IMR-90 (cell line): ENCODE results near the gene CDS2. TPM values are rescaled to one million over a fixed set of nuclear protein-coding genes. Genes with fewer than 3 reads are reported as not detected.

Source experiments
- ATAC-seq: fragments of 200-7000 bp; cut with Tn5 transposase; 2 replicates; pipeline ENCODE4 v1.9.1; 2020; ENCODE audit warnings: low read depth, mild to moderate bottlenecking, moderate library complexity
- BruUV-seq: library from RNA; stranded (reverse); fragments of 400-500 nt; replicated peaks from 2 replicates; lab custom pipeline; 2021; lab: Mats Ljungman, UMichigan
- CTCF ChIA-PET: fragments of 300-600 bp; formaldehyde crosslinking; extraction: SDS; loops from one replicate; lab custom pipeline; 2021; ENCODE audit warnings: antibody characterized with exemption; lab: Yijun Ruan, JAX
- POLR2A ChIA-PET: fragments of 300-600 bp; sonication (Branson Sonifier 250); formaldehyde crosslinking; loops from one replicate; lab custom pipeline; 2022; ENCODE audit warnings: antibody characterized with exemption; ENCODE audit not compliant: unreplicated experiment; lab: Charles Lee
- DNase-seq: peaks from one replicate; pipeline ENCODE4 v3.0.0; 2013
- H2AFZ ChIP-seq: replicated peaks from 2 replicates; pipeline ENCODE3; 2013; ENCODE audit warnings: low read length, mild to moderate bottlenecking; ENCODE audit not compliant: poor library complexity
- H2AK5ac ChIP-seq: 2 replicates; pipeline ENCODE4 v1.6.1; 2013; ENCODE audit warnings: low read depth, low read length, inconsistent platforms
- H2AK9ac ChIP-seq: replicated peaks from 2 replicates; pipeline ENCODE3; 2013; ENCODE audit warnings: mild to moderate bottlenecking, low read depth, low read length, moderate library complexity; ENCODE audit not compliant: poor library complexity
- H2BK120ac ChIP-seq: 2 replicates; pipeline ENCODE4 v1.6.1; 2013; ENCODE audit warnings: low read depth, low read length, inconsistent platforms
- H2BK15ac ChIP-seq: 3 replicates; pipeline ENCODE4 v1.6.1; 2013; ENCODE audit warnings: low read depth, low read length, inconsistent platforms
- H2BK20ac ChIP-seq: 2 replicates; pipeline ENCODE4 v1.6.1; 2013; ENCODE audit warnings: low read depth, mild to moderate bottlenecking, inconsistent platforms, low read length, moderate library complexity
- H2BK5ac ChIP-seq: 2 replicates; pipeline ENCODE4 v1.6.1; 2013; ENCODE audit warnings: mild to moderate bottlenecking, low read depth, low read length, inconsistent platforms; ENCODE audit not compliant: poor library complexity, severe bottlenecking
- H3K14ac ChIP-seq: replicated peaks from 2 replicates; pipeline ENCODE4 v1.6.1; 2013; ENCODE audit warnings: low read depth, low read length, inconsistent platforms
- H3K18ac ChIP-seq: 2 replicates; pipeline ENCODE4 v1.6.1; 2013; ENCODE audit warnings: low read depth, low read length, control low read depth
- H3K23ac ChIP-seq: 2 replicates; pipeline ENCODE4 v1.6.1; 2013; ENCODE audit warnings: low read depth, low read length, inconsistent platforms
- H3K27ac ChIP-seq: 2 replicates; pipeline ENCODE4 v1.5.1; 2013; ENCODE audit warnings: mild to moderate bottlenecking, control low read depth, low read length; ENCODE audit not compliant: insufficient read depth
- H3K27me3 ChIP-seq: 2 replicates; pipeline ENCODE4 v1.6.1; 2013; ENCODE audit warnings: low read length; ENCODE audit not compliant: control insufficient read depth, insufficient read depth
- H3K36me3 ChIP-seq: 2 replicates; pipeline ENCODE4 v1.6.1; 2013; ENCODE audit warnings: low read length, mixed read lengths; ENCODE audit not compliant: control insufficient read depth, insufficient read depth
- H3K4ac ChIP-seq: 2 replicates; pipeline ENCODE4 v1.6.1; 2013; ENCODE audit warnings: low read depth, low read length, inconsistent platforms
- H3K4me1 ChIP-seq: 2 replicates; pipeline ENCODE4 v1.6.1; 2013; ENCODE audit warnings: low read length, mixed read lengths; ENCODE audit not compliant: control insufficient read depth, insufficient read depth
- H3K4me2 ChIP-seq: 2 replicates; pipeline ENCODE4 v1.6.1; 2013; ENCODE audit warnings: low read depth, mild to moderate bottlenecking, control low read depth, low read length, moderate library complexity
- H3K4me3 ChIP-seq: 2 replicates; pipeline ENCODE4 v1.5.1; 2013; ENCODE audit warnings: low read depth, mild to moderate bottlenecking, control low read depth, low read length, moderate library complexity; ENCODE audit not compliant: insufficient read depth
- H3K56ac ChIP-seq: 2 replicates; pipeline ENCODE4 v1.6.1; 2013; ENCODE audit warnings: low read length, inconsistent platforms; ENCODE audit not compliant: insufficient read depth; ENCODE audit errors: extremely low read depth
- H3K79me1 ChIP-seq, 2 experiments: 2 replicates each; pipeline ENCODE4 v1.6.1; 2013; ENCODE audit warnings: low read length in 2 of 2, inconsistent platforms in 1 of 2, low read depth in 1 of 2
- H3K9ac ChIP-seq: 2 replicates; pipeline ENCODE4 v1.6.1; 2013; ENCODE audit warnings: low read depth, low read length, control low read depth
- H3K9me1 ChIP-seq: 2 replicates; pipeline ENCODE4 v1.6.1; 2013; ENCODE audit warnings: low read length, inconsistent platforms; ENCODE audit not compliant: insufficient read depth
- H3K9me3 ChIP-seq: 2 replicates; pipeline ENCODE4 v1.6.1; 2013; ENCODE audit warnings: low read length; ENCODE audit not compliant: control insufficient read depth, insufficient read depth
- H4K20me1 ChIP-seq: 2 replicates; pipeline ENCODE4 v1.6.1; 2013; ENCODE audit warnings: low read length, inconsistent platforms; ENCODE audit not compliant: insufficient read depth
- H4K5ac ChIP-seq: 2 replicates; pipeline ENCODE4 v1.6.1; 2013; ENCODE audit warnings: mild to moderate bottlenecking, low read depth, low read length, control low read depth
- H4K8ac ChIP-seq, 2 experiments: 2 replicates each; pipeline ENCODE4 v1.6.1; 2013; ENCODE audit warnings: low read depth in 2 of 2, low read length in 2 of 2, control low read depth in 1 of 2, inconsistent platforms in 1 of 2
- H4K91ac ChIP-seq: 2 replicates; pipeline ENCODE4 v1.6.1; 2013; ENCODE audit warnings: low read depth, low read length, inconsistent platforms; ENCODE audit not compliant: insufficient read depth
- BHLHE40 ChIP-seq: fragments of 150-350 bp; IDR thresholded peaks from 2 replicates; pipeline ENCODE4 v1.6.1; 2016; ENCODE audit warnings: mild to moderate bottlenecking, low read depth, low read length
- CEBPB ChIP-seq: IDR thresholded peaks from 2 replicates; pipeline ENCODE4 v1.6.1; 2012; ENCODE audit warnings: low read depth, low read length, improper control_type of control experiment
- CHD1 ChIP-seq: IDR thresholded peaks from 2 replicates; pipeline ENCODE4 v1.6.1; 2012; ENCODE audit warnings: low read depth, low read length, improper control_type of control experiment
- CTCF ChIP-seq: conservative IDR thresholded peaks from 2 replicates; pipeline ENCODE4 v1.5.1; 2012; ENCODE audit warnings: mild to moderate bottlenecking, low read depth, low read length, improper control_type of control experiment
- ELK1 ChIP-seq: fragments of 150-350 bp; IDR thresholded peaks from 2 replicates; pipeline ENCODE4 v1.6.1; 2016; ENCODE audit warnings: low read depth, mild to moderate bottlenecking, low read length, moderate library complexity, borderline replicate concordance
- FOS ChIP-seq: fragments of 150-350 bp; IDR thresholded peaks from 2 replicates; pipeline ENCODE4 v1.6.1; 2016; ENCODE audit warnings: low read depth, low read length
- MAFK ChIP-seq: IDR thresholded peaks from 2 replicates; pipeline ENCODE4 v1.6.1; 2012; ENCODE audit warnings: low read depth, low read length, improper control_type of control experiment
- MAZ ChIP-seq: IDR thresholded peaks from 2 replicates; pipeline ENCODE4 v1.6.1; 2012; ENCODE audit warnings: low read depth, mild to moderate bottlenecking, low read length, improper control_type of control experiment, moderate library complexity, borderline replicate concordance
- MXI1 ChIP-seq: IDR thresholded peaks from 2 replicates; pipeline ENCODE4 v1.6.1; 2012; ENCODE audit warnings: low read depth, mild to moderate bottlenecking, low read length, moderate library complexity, borderline replicate concordance
- NFE2L2 ChIP-seq: fragments of 150-350 bp; IDR thresholded peaks from 2 replicates; pipeline ENCODE4 v1.6.1; 2016; ENCODE audit warnings: low read depth, mild to moderate bottlenecking, low read length
- POLR2A ChIP-seq: IDR thresholded peaks from 2 replicates; pipeline ENCODE4 v1.6.1; 2012; ENCODE audit warnings: mild to moderate bottlenecking, low read depth, low read length
- RAD21 ChIP-seq: IDR thresholded peaks from 2 replicates; pipeline ENCODE4 v1.6.1; 2012; ENCODE audit warnings: low read length, improper control_type of control experiment
- RCOR1 ChIP-seq: IDR thresholded peaks from 2 replicates; pipeline ENCODE4 v1.6.1; 2012; ENCODE audit warnings: mild to moderate bottlenecking, low read length, improper control_type of control experiment; ENCODE audit not compliant: insufficient replicate concordance
- RFX5 ChIP-seq: IDR thresholded peaks from 2 replicates; pipeline ENCODE4 v1.8.0; 2012; ENCODE audit warnings: low read depth, mild to moderate bottlenecking, low read length, moderate library complexity
- SMC3 ChIP-seq: fragments of 150-350 bp; IDR thresholded peaks from 2 replicates; pipeline ENCODE4 v1.6.1; 2016; ENCODE audit warnings: low read depth, mild to moderate bottlenecking, antibody characterized with exemption, low read length, moderate library complexity
- WGBS, 2 experiments: methylation state at CpG; one replicate each; pipeline versions ENCODE4 v1.1.5 to v1.1.7; 2013; ENCODE audit warnings: missing lambda C conversion rate in 2 of 2; ENCODE audit not compliant: insufficient read length in 1 of 2; ENCODE audit errors: extremely low coverage in 2 of 2; 5-methylcytosine and 5-hydroxymethylcytosine counted together
- dilution Hi-C: fragments of 300-500 bp; cut with HindIII; formaldehyde crosslinking; loops from one replicate; pipeline ENCODE4 v1.14.3; 2018; ENCODE audit warnings: low sequenced_read_pairs; ENCODE audit not compliant: unreplicated experiment
- in situ Hi-C: fragments of 300-500 bp; cut with MboI; formaldehyde crosslinking; loops from 3 replicates; pipeline ENCODE4 v1.14.3; 2019; ENCODE audit warnings: low sequenced_read_pairs, inconsistent platforms, mixed read lengths
- intact Hi-C: fragments of 100-400 bp; cut with micrococcal nuclease; formaldehyde crosslinking; loops from 2 replicates; pipeline ENCODE4 v1.10.0; 2022
- polyA plus RNA-seq, 3 experiments: library from polyadenylated mRNA; depleted of rRNA; stranded (reverse); fragments of >200 nt; gene quantifications; 2 replicates each; pipeline ENCODE4 v1.2.3, GENCODE V29; 2012; ENCODE audit warnings: low replicate concordance in 1 of 3
- total RNA-seq: library from RNA; depleted of rRNA; stranded (reverse); fragments of >200 nt; gene quantifications from 2 replicates; pipeline ENCODE4 v1.2.3, GENCODE V29; 2012
- TF ChIP-seq, protein P1 (sequence below): fragments of 150-350 bp; IDR thresholded peaks from 2 replicates; pipeline ENCODE4 v1.6.1; 2017; ENCODE audit warnings: mild to moderate bottlenecking, antibody characterized with exemption, low read length, low read depth

CDS2 gene
- total and polyA plus RNA-seq, 2 of the 4 experiments (the other 2 are of a cell fraction), result 17.0 to 47.1 TPM

DNA sequence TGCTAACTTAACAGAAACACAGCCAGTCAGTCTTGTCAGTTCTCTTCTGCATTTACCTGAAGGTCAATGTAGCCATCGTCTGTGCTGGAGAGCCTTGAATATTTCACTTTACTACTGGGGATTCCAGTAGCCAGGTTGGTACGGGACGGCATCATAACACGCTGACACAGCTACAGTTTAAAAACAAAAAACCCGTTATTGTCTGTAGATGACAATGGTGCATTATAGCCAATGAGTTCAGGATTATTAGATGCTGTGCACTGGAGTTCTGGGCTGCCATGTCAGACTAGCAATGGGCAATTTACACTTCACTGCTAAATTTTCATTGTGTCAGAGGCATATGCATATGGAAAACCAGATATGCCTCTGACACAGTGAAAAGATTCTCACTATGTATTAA, 17.5 kb upstream of the CDS2 start:
- no CpG with 5 or more reads among the region's 5 CpGs for WGBS, 2 experiments
- Histone ChIP-seq H3K9ac (no peak overlapping the region), H2BK120ac (no peak overlapping the region), H3K4me1 (peaks cover 1% of the 10 kb centered on the region; the same call in 1 of the 2 replicates), H4K5ac (no peak overlapping the region), H4K20me1 (no peaks in the 10 kb centered on the region), H2AK5ac (no peak overlapping the region), H3K14ac (no peak overlapping the region), H2AK9ac (no peak overlapping the region), H3K4me3 (no peak overlapping the region), H3K9me3 (no peaks in the 10 kb centered on the region), H4K8ac (no peak overlapping the region), H3K27me3 (no peaks in the 10 kb centered on the region), H2AFZ (no peak overlapping the region), H3K79me1 (peaks cover 8 to 30% of the 10 kb centered on the region in 2 experiments), H3K23ac (no peak overlapping the region), H2BK5ac (no peak overlapping the region), H3K56ac (no peak overlapping the region), H3K27ac (no peak overlapping the region), H3K9me1 (no peaks in the 10 kb centered on the region), H2BK15ac (no peak overlapping the region), H3K36me3 (peaks cover 29% of the 10 kb centered on the region), H3K18ac (no peak overlapping the region), H4K91ac (no peak overlapping the region), H3K4ac (no peak overlapping the region), H2BK20ac (no peak overlapping the region), H3K4me2 (no peak overlapping the region)
- ATAC-seq (no peak), DNase-seq (no peak)
- POLR2A ChIA-PET, result no interaction called here
- CTCF ChIA-PET, result no interaction called here
- TF ChIP-seq CHD1 (no peak), POLR2A (no peak), NFE2L2 (no peak), ELK1 (no peak), RAD21 (no peak), MAFK (no peak), FOS (no peak), CTCF (no peak), CEBPB (no peak), SMC3 (no peak), MAZ (no peak), MXI1 (no peak), RFX5 (no peak), RCOR1 (no peak), BHLHE40 (no peak)
- TF ChIP-seq, protein P1, sequence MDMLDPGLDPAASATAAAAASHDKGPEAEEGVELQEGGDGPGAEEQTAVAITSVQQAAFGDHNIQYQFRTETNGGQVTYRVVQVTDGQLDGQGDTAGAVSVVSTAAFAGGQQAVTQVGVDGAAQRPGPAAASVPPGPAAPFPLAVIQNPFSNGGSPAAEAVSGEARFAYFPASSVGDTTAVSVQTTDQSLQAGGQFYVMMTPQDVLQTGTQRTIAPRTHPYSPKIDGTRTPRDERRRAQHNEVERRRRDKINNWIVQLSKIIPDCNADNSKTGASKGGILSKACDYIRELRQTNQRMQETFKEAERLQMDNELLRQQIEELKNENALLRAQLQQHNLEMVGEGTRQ, result no peak
- intact Hi-C loops (no loop called here), in situ Hi-C loops (no loop called here), dilution Hi-C loops (no loop called here)
- no TSS peak for BruUV-seq
